Measurements from ENCODE around the gene CD22.

- TF ChIP-seq CTCF (IDR thresholded peaks at IDR 0.05) = no peak
- no peak for TF ChIP-seq POLR2A (IDR thresholded peaks at IDR 0.05)
These were observed 5.3 kb downstream of the CD22 start for GRCh38 chr19:35334144-35334753.

All from ovary (tissue), 3 donors.